Kidney (tissue), 14 donors: ENCODE data around the gene ADGRD1. TPM values are rescaled to one million over a fixed set of nuclear protein-coding genes. Genes with fewer than 3 reads are reported as not detected.

Experiments
- DNase-seq, 5 donors: peaks; one replicate each; pipeline ENCODE4 v3.0.0-alpha.2; 2013 to 2020
- FAIRE-seq: peaks from 2 replicates; lab custom pipeline; 2012; peaks lifted over from hg19 to GRCh38; lab: Jason Lieb, UNC
- H3K27ac ChIP-seq, 2 donors: one replicate each; pipeline ENCODE4 v1.7.0; 2013; ENCODE audit warnings: low read depth in 2 of 2, low read length in 2 of 2, inconsistent platforms in 1 of 2
- H3K27me3 ChIP-seq: one replicate; pipeline ENCODE4 v1.7.1; 2013; ENCODE audit warnings: low read length, inconsistent platforms; ENCODE audit not compliant: control insufficient read depth, insufficient read depth
- H3K36me3 ChIP-seq, 3 donors: one replicate each; pipeline versions ENCODE4 v1.7.0 to v1.7.1; 2013; ENCODE audit warnings: low read length in 3 of 3, control low read depth in 1 of 3, inconsistent platforms in 1 of 3; ENCODE audit not compliant: insufficient read depth in 3 of 3, control insufficient read depth in 2 of 3
- H3K4me1 ChIP-seq, 3 donors: one replicate each; pipeline versions ENCODE4 v1.7.0 to v1.7.1; 2013; ENCODE audit warnings: low read length in 3 of 3, inconsistent platforms in 1 of 3, low read depth in 1 of 3; ENCODE audit not compliant: control insufficient read depth in 2 of 3, insufficient read depth in 2 of 3
- H3K4me3 ChIP-seq, 3 donors: one replicate each; pipeline versions ENCODE4 v1.7.0 to v1.8.1; 2013; ENCODE audit warnings: low read length in 3 of 3, control low read depth in 1 of 3, inconsistent platforms in 1 of 3
- H3K9ac ChIP-seq, 3 donors: one replicate each; pipeline versions ENCODE4 v1.7.0 to v1.7.1; 2013; ENCODE audit warnings: low read length in 3 of 3, control low read depth in 1 of 3, inconsistent platforms in 1 of 3
- H3K9me3 ChIP-seq, 3 donors: one replicate each; pipeline versions ENCODE4 v1.7.0 to v1.7.1; 2013; ENCODE audit warnings: low read length in 3 of 3, control low read depth in 1 of 3, inconsistent platforms in 1 of 3; ENCODE audit not compliant: control insufficient read depth in 2 of 3, insufficient read depth in 1 of 3
- intact Hi-C: fragments of 100-400 bp; cut with DNase I; formaldehyde crosslinking; loops from one replicate; pipeline ENCODE4 v1.11.1; 2022
- polyA plus RNA-seq: library from polyadenylated mRNA; stranded (reverse); fragments of 350-450 nt; fragmentation: Illumina TruSeq; extraction: RNeasy Lipid Tissue Mini Kit (QIAGEN cat#74804); gene quantifications from one replicate; pipeline ENCODE4 v1.2.3, GENCODE V29; 2014; ENCODE audit warnings: low read depth, low replicate concordance; ENCODE audit not compliant: insufficient read depth
- total RNA-seq: library from RNA; stranded (reverse); fragmentation: NEBNext Ultra II Directional; extraction: Animal tissue kit (Norgen Biotek cat#: 25700); gene quantifications from one replicate; pipeline ENCODE4 v1.2.1, GENCODE V29; 2021
- TF ChIP-seq, protein P1 (sequence below): IDR thresholded peaks from 3 replicates; pipeline ENCODE4 v1.5.1; 2012; ENCODE audit warnings: mild to moderate bottlenecking, moderate library complexity, borderline replicate concordance; ENCODE audit not compliant: insufficient read depth; ENCODE audit errors: extremely low read depth
- donor health status: control.
- donor health status: control.
- donor health status: control.
- donor health status: control.
- donor health status: control.
- donor health status: DM: yes; HTN: yes; CAD: no.
- donor health status: Normal renal cell carcinoma (clear cell type).

ADGRD1 gene
- total and polyA plus RNA-seq, 2 donors from 2014 or later: 1.7 to 6.7 TPM

- DNase-seq (peak in 2 of 5 donors; percentile 50 to 57), FAIRE-seq (no peak)
- no peaks in the 10 kb centered on the region for H3K36me3 ChIP-seq
- intact Hi-C loops: no loop called here
- H3K27me3 ChIP-seq: no peaks in the 10 kb centered on the region
- H3K27ac ChIP-seq: no peak overlapping the region
- TF ChIP-seq, protein P1, sequence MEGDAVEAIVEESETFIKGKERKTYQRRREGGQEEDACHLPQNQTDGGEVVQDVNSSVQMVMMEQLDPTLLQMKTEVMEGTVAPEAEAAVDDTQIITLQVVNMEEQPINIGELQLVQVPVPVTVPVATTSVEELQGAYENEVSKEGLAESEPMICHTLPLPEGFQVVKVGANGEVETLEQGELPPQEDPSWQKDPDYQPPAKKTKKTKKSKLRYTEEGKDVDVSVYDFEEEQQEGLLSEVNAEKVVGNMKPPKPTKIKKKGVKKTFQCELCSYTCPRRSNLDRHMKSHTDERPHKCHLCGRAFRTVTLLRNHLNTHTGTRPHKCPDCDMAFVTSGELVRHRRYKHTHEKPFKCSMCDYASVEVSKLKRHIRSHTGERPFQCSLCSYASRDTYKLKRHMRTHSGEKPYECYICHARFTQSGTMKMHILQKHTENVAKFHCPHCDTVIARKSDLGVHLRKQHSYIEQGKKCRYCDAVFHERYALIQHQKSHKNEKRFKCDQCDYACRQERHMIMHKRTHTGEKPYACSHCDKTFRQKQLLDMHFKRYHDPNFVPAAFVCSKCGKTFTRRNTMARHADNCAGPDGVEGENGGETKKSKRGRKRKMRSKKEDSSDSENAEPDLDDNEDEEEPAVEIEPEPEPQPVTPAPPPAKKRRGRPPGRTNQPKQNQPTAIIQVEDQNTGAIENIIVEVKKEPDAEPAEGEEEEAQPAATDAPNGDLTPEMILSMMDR: no peak
- H3K9ac ChIP-seq: no peak overlapping the region
- H3K9me3 ChIP-seq: no peaks in the 10 kb centered on the region
- peaks cover 0 to 8% (median 0%) of the 10 kb centered on the region in 3 donors for H3K4me1 ChIP-seq
- no peak overlapping the region for H3K4me3 ChIP-seq
Observed at GRCh38 chr12:130952171-130952954, 1.3 kb upstream of the ADGRD1 start.

DNA sequence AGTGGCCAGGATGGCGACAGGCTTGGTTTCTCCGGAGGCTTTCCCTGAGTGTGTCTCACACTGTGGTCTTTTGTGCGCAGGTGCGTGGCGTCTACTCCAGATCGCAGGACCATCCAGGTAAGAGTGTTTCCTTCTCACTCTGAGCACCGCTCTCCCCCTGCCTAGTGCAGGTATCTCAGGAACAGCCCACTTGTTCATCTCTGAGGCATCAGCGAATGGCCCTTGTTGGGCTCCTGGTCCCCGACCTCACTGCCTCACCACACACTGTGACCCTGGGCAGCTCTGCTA lies 781 bp downstream of the ADGRD1 start:
- intact Hi-C loops: no loop called here

DNA sequence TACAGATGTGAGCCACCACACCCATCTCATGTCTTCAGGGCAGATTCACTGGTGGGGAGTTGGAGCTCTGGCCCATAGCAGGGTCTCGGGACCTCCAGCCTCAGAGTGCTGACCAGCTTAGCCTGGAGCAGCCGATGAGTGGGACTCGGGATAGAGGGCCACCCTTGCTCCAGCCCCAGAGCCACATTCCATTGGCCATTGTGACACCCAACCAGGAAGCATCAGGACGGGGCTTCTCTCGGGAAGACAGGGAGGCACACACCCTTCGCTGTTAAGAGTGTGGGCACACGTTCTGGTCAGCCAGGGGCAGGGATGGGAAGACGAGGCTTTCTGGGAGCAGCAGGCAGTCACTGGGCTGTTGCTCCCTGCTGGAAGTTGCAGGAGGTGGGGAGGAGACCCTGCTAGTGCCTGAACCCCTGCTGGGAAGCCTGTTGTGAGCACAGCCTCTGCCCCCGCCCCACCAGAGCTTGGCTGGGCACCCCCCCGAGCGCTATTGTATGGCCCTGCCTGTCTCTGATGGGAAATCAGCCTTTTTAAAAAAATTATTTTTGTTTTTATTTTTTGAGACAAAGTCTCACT lies 1.6 kb downstream of the ADGRD1 start:
- no peaks in the 10 kb centered on the region for H3K9me3 ChIP-seq
- H3K36me3 ChIP-seq: no peaks in the 10 kb centered on the region
- FAIRE-seq (no peak), DNase-seq (no peak)
- TF ChIP-seq, protein P1: no peak
- intact Hi-C loops: no loop called here
- no peak overlapping the region for H3K4me3 ChIP-seq
- no peak overlapping the region for H3K27ac ChIP-seq
- no peak overlapping the region for H3K9ac ChIP-seq
- no peaks in the 10 kb centered on the region for H3K27me3 ChIP-seq
- peaks cover 0 to 8% (median 0%) of the 10 kb centered on the region in 3 donors for H3K4me1 ChIP-seq

More for the DNA sequence above, 781 bp downstream of the ADGRD1 start:
- DNase-seq: no peak
- Histone ChIP-seq H3K9ac (peak overlapping the region in 1 of 3 donors; percentile 14), H3K36me3 (no peaks in the 10 kb centered on the region), H3K27me3 (no peaks in the 10 kb centered on the region), H3K4me1 (peaks cover 0 to 8% (median 0%) of the 10 kb centered on the region in 3 donors), H3K9me3 (no peaks in the 10 kb centered on the region), H3K27ac (no peak overlapping the region), H3K4me3 (peak overlapping the region in 2 of 3 donors; percentile 38)
- TF ChIP-seq, protein P1: no peak
- no peak for FAIRE-seq
